Erythroblast (primary cell): Measurements from ENCODE around the gene ARHGEF4.

Source experiments
- GATA1 ChIP-seq: IDR thresholded peaks from 2 replicates; pipeline ENCODE4 v1.6.1; 2011; ENCODE audit warnings: low read depth, mild to moderate bottlenecking, control low read depth, low read length, moderate library complexity
- POLR2A ChIP-seq: IDR thresholded peaks from 2 replicates; pipeline ENCODE4 v1.6.1; 2011; ENCODE audit warnings: mild to moderate bottlenecking, low read length

- TF ChIP-seq POLR2A (no peak), GATA1 (no peak)
Measured at GRCh38 chr2:130877258-130877657, 40.5 kb downstream of the ARHGEF4 start.
